HG03439 (cell line): ENCODE results near the gene GCK.
"Not testable (repeated sequence)": the region's sequence is repeated elsewhere in the genome, so short reads cannot be mapped to it uniquely, and the experiment has no call there.

Experiments used
- ATAC-seq: cut with Tn5 transposase; IDR thresholded peaks from one replicate; pipeline ENCODE4 v1.9.1; 2021; ENCODE audit warnings: mild to moderate bottlenecking, moderate library complexity; ENCODE audit not compliant: unreplicated experiment

GCK gene

GRCh38 chr7:44145479-44145968 is 43.7 kb downstream of the GCK start:
- no peak for ATAC-seq

- ATAC-seq, result no peak
Observed at GRCh38 chr7:44144968-44145478, 44.2 kb downstream of the GCK start.

- no peak for ATAC-seq
Observed at GRCh38 chr7:44144426-44144967, 44.7 kb downstream of the GCK start.

GRCh38 chr7:44143646-44144250 is 45.5 kb downstream of the GCK start:
- ATAC-seq, result no peak

GRCh38 chr7:44142028-44142427 is 47.2 kb downstream of the GCK start:
- no peak for ATAC-seq

GRCh38 chr7:44141221-44141850 is 47.9 kb downstream of the GCK start, which contains the start of gene MYL7:
Gene MYL7 (minus strand): TSS chr7:44141332. CDS start chr7:44141305, 27 bp downstream.
- no peak for ATAC-seq

- no peak for ATAC-seq
Observed at GRCh38 chr7:44140341-44140740, 48.9 kb downstream of the GCK start.

- no peak for ATAC-seq
Observed at GRCh38 chr7:44139311-44140010, 49.8 kb downstream of the GCK start.

- no peak for ATAC-seq
Observed at GRCh38 chr7:44138698-44139097, 50.5 kb downstream of the GCK start.

- no peak for ATAC-seq
Observed at GRCh38 chr7:44136731-44137130, 52.5 kb downstream of the GCK start.

GRCh38 chr7:44134943-44135628 is 54.2 kb downstream of the GCK start:
- ATAC-seq, result no peak

- no peak for ATAC-seq
Observed at GRCh38 chr7:44133295-44133694, 55.9 kb downstream of the GCK start.

- no peak for ATAC-seq
Observed at GRCh38 chr7:44132039-44132438, 57.2 kb downstream of the GCK start.

GRCh38 chr7:44131173-44132029 is 57.8 kb downstream of the GCK start:
- ATAC-seq, result no peak

GRCh38 chr7:44128721-44129582 is 60.3 kb downstream of the GCK start:
- no peak for ATAC-seq

GRCh38 chr7:44127161-44127560 is 62.1 kb downstream of the GCK start:
- no peak for ATAC-seq

- not testable (repeated sequence) for ATAC-seq
Observed at GRCh38 chr7:44126574-44126973, 62.7 kb downstream of the GCK start.

GRCh38 chr7:44124822-44125202 is 64.4 kb downstream of the GCK start:
- no peak for ATAC-seq
